Gastroesophageal sphincter (tissue), 4 donors: Measurements from ENCODE around the gene SMOC1. TPM values are rescaled to one million over a fixed set of nuclear protein-coding genes. Genes with fewer than 3 reads are reported as not detected.

ENCODE experiments used
- ATAC-seq: fragments of 150-250 bp; one replicate; pipeline ENCODE4 v1.9.1; 2016; ENCODE audit warnings: mild to moderate bottlenecking, moderate library complexity
- H3K27ac ChIP-seq, 4 donors: fragments of 200-600 bp; sonication (generic) in 3 of 4; 1 replicate in 3 of 4; 2 replicates in 1 of 4; pipeline ENCODE4 v1.5.1; 2016 to 2019
- H3K27me3 ChIP-seq: fragments of 200-600 bp; sonication (generic); one replicate; pipeline ENCODE4 v1.5.1; 2019
- H3K36me3 ChIP-seq, 2 donors: fragments of 200-600 bp; sonication (generic); one replicate each; pipeline ENCODE4 v1.5.1; 2019; ENCODE audit warnings: control low read depth in 1 of 2
- H3K4me1 ChIP-seq, 3 donors: fragments of 200-600 bp; sonication (generic); 1 replicate in 2 of 3; 2 replicates in 1 of 3; pipeline ENCODE4 v1.5.1; 2016 to 2019; ENCODE audit warnings: control low read depth in 2 of 3
- H3K4me3 ChIP-seq, 2 donors: fragments of 200-600 bp; sonication (generic); one replicate each; pipeline ENCODE4 v1.5.1; 2019; ENCODE audit warnings: mild to moderate bottlenecking in 1 of 2, moderate library complexity in 1 of 2
- H3K9me3 ChIP-seq, 3 donors: fragments of 200-600 bp; sonication (generic); one replicate each; pipeline ENCODE4 v1.5.1; 2017 to 2019; ENCODE audit warnings: control low read depth in 2 of 3
- CTCF ChIP-seq, 4 experiments: fragments of 200-600 bp in 2 of 4; fragments of 450-650 bp in 2 of 4; sonication (generic) in 1 of 4; IDR thresholded peaks; one replicate each; pipeline ENCODE4 v1.5.1; 2017 to 2019; ENCODE audit warnings: antibody characterized with exemption in 4 of 4, mild to moderate bottlenecking in 2 of 4, moderate library complexity in 2 of 4
- EP300 ChIP-seq: sonication (generic); formaldehyde crosslinking; IDR thresholded peaks from one replicate; pipeline ENCODE4 v1.6.1; 2017; ENCODE audit warnings: antibody characterized with exemption, mild to moderate bottlenecking
- POLR2A ChIP-seq, 2 donors: fragments of 450-650 bp; IDR thresholded peaks; one replicate each; pipeline ENCODE4 v1.6.1; 2017; ENCODE audit warnings: antibody characterized with exemption in 2 of 2, mild to moderate bottlenecking in 2 of 2, moderate library complexity in 1 of 2
- POLR2AphosphoS5 ChIP-seq: sonication (generic); formaldehyde crosslinking; IDR thresholded peaks from one replicate; pipeline ENCODE4 v1.6.1; 2017; ENCODE audit warnings: antibody characterized with exemption
- WGBS, 2 donors: methylation state at CpG; one replicate each; pipeline ENCODE4 v1.1.5; 2018; ENCODE audit warnings: low coverage in 1 of 2; 5-methylcytosine and 5-hydroxymethylcytosine counted together
- total RNA-seq, 4 donors: library from RNA; depleted of rRNA; stranded (reverse); fragments of >200 nt; gene quantifications; one replicate each; pipeline ENCODE4 v1.1.0, GENCODE V29; 2016

The SMOC1 gene
- total RNA-seq, 4 donors from 2014 or later: 0.19 to 11.8 (median 0.31) TPM; not detected in 1

GRCh38 chr14:69988979-69989378 lies 109.8 kb downstream of the SMOC1 start:
- Histone ChIP-seq H3K27ac (no peak overlapping the region), H3K9me3 (no peaks in the 10 kb centered on the region), H3K36me3 (no peaks in the 10 kb centered on the region), H3K4me3 (no peak overlapping the region), H3K4me1 (peaks cover 0 to 13% (median 0%) of the 10 kb centered on the region in 3 donors), H3K27me3 (peaks cover 15% of the 10 kb centered on the region)
- no peak for ATAC-seq
- TF ChIP-seq POLR2A (IDR thresholded peaks at IDR 0.05): no peak
- TF ChIP-seq EP300: no peak
- no peak for TF ChIP-seq POLR2AphosphoS5
- TF ChIP-seq CTCF (IDR thresholded peaks at IDR 0.05): no peak

- TF ChIP-seq CTCF (IDR thresholded peaks at IDR 0.05) (no peak), POLR2AphosphoS5 (no peak), EP300 (no peak), POLR2A (IDR thresholded peaks at IDR 0.05) (no peak)
- Histone ChIP-seq H3K27ac (no peak overlapping the region), H3K36me3 (no peaks in the 10 kb centered on the region), H3K4me3 (no peak overlapping the region), H3K4me1 (peaks cover 0 to 13% (median 0%) of the 10 kb centered on the region in 3 donors), H3K9me3 (no peaks in the 10 kb centered on the region), H3K27me3 (peaks cover 14% of the 10 kb centered on the region)
- ATAC-seq: no peak
- 20% methylated on average over 1 of the region's 3 CpGs; no CpG with 5 or more reads in 1 of the 2 donors for WGBS, 2 donors
Measured at GRCh38 chr14:69989622-69990021, 110.4 kb downstream of the SMOC1 start.

GRCh38 chr14:69990323-69990722 lies 111.1 kb downstream of the SMOC1 start:
- H3K27ac ChIP-seq: no peak overlapping the region
- TF ChIP-seq EP300: no peak
- TF ChIP-seq CTCF (IDR thresholded peaks at IDR 0.05): no peak
- no peak for TF ChIP-seq POLR2AphosphoS5
- TF ChIP-seq POLR2A (IDR thresholded peaks at IDR 0.05): no peak
- ATAC-seq: no peak
- no peak overlapping the region for H3K4me3 ChIP-seq
- H3K27me3 ChIP-seq: peaks cover 12% of the 10 kb centered on the region
- H3K9me3 ChIP-seq: no peaks in the 10 kb centered on the region
- H3K4me1 ChIP-seq: peaks cover 0 to 13% (median 0%) of the 10 kb centered on the region in 3 donors
- H3K36me3 ChIP-seq: no peaks in the 10 kb centered on the region

- ATAC-seq: no peak
- no peaks in the 10 kb centered on the region for H3K36me3 ChIP-seq
- no peak overlapping the region for H3K27ac ChIP-seq
- peaks cover 12% of the 10 kb centered on the region for H3K27me3 ChIP-seq
- H3K9me3 ChIP-seq: no peaks in the 10 kb centered on the region
- TF ChIP-seq EP300 (no peak), CTCF (IDR thresholded peaks at IDR 0.05) (no peak), POLR2A (IDR thresholded peaks at IDR 0.05) (no peak), POLR2AphosphoS5 (no peak)
- no peak overlapping the region for H3K4me3 ChIP-seq
- peaks cover 0 to 13% (median 0%) of the 10 kb centered on the region in 3 donors for H3K4me1 ChIP-seq
Measured at GRCh38 chr14:69991422-69991821, 112.2 kb downstream of the SMOC1 start.

GRCh38 chr14:69992564-69992963 lies 113.3 kb downstream of the SMOC1 start:
- Histone ChIP-seq H3K27ac (no peak overlapping the region), H3K4me3 (no peak overlapping the region), H3K36me3 (no peaks in the 10 kb centered on the region), H3K9me3 (no peaks in the 10 kb centered on the region), H3K27me3 (peaks cover 12% of the 10 kb centered on the region), H3K4me1 (peaks cover 0 to 15% (median 0%) of the 10 kb centered on the region in 3 donors)
- TF ChIP-seq POLR2A (IDR thresholded peaks at IDR 0.05): no peak
- no peak for TF ChIP-seq EP300
- TF ChIP-seq POLR2AphosphoS5: no peak
- no peak for TF ChIP-seq CTCF (IDR thresholded peaks at IDR 0.05)
- 50 to 76% methylated on average over 1 to 2 of the region's 3 CpGs for WGBS, 2 donors
- no peak for ATAC-seq
